Astrocyte of the spinal cord (primary cell): ENCODE data around the gene RDH12.

ENCODE experiments used
- DNase-seq: peaks from one replicate; pipeline ENCODE4 v3.0.0; 2011; ENCODE audit warnings: low read depth, low spot score
- H3K4me3 ChIP-seq: 2 replicates; pipeline ENCODE4 v1.5.1; 2011; ENCODE audit warnings: low read depth, mild to moderate bottlenecking, low read length, moderate library complexity
- CTCF ChIP-seq: IDR thresholded peaks from 2 replicates; pipeline ENCODE4 v1.5.1; 2012; ENCODE audit warnings: low read depth, mild to moderate bottlenecking, low read length, inconsistent platforms
- in situ Hi-C: cut with HindIII; loops from 2 replicates; pipeline ENCODE4 v1.10.0; 2017; ENCODE audit warnings: low sequenced_read_pairs

The RDH12 gene

DNA sequence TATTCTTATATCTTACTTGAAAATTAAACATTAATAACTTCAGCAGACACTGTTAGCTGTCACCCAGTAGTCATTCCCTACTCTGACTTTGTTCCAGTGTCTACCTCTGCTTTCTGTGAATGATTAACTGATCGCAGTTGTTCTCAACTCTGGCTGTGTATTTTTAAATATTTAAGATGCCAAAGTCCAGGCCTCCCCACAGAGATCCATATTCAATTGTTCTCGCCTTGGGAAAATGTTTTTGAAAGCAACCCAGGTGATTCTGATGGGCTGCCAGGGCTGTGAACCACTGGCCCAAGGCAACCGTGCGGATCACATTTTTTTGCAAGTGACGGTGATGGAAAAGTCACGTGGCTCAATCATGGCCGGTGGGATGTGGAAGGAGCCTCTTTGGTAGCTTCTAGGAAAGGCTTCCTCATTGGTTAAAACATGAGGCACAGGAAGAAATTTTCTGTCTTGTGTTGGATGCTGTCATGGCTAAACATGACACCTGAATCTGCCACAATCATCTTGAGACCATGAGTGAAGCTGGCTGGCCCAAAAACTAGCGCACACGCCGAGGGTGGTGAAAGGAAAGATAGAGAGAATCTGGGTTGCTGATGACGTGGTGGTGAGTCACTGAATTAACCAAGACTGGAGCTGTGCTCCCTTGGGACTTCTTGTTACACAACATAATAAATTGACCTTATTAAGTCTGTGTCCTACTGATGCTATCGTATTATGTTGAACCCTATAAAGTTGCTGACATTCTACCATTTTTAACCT, 37.2 kb downstream of the RDH12 start:
- H3K4me3 ChIP-seq = no peak overlapping the region
- in situ Hi-C loops = no loop called here
- no peak for TF ChIP-seq CTCF
- DNase-seq = peak; percentile 84

DNA sequence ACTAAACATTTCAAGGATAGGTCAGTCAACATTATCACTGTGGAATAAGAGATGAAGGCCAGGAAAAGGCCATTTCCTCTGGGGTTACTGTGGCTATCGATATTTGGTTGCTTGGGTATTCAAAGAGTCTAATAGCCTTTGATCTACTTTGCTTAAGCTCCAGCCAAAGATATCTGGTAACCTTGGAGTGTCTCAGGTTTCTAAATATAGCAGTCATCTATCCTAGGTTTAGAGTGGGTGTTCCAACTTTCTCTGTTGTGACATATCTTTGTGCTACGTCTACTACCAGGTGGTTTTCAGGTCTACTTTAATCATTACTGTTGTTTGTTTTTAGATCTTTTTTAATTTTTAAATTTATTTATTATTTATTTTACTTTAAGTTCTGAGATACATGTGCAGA, 42.4 kb downstream of the RDH12 start:
- in situ Hi-C loops = no loop called here
- no peak overlapping the region for H3K4me3 ChIP-seq
- DNase-seq = no peak
- TF ChIP-seq CTCF = no peak

- in situ Hi-C loops = no loop called here
- TF ChIP-seq CTCF = no peak
- H3K4me3 ChIP-seq = no peak overlapping the region
- no peak for DNase-seq
These were observed 45.2 kb downstream of the RDH12 start for GRCh38 chr14:67746927-67747326.

- DNase-seq = no peak
- in situ Hi-C loops = no loop called here
- TF ChIP-seq CTCF = no peak
- no peak overlapping the region for H3K4me3 ChIP-seq
These were observed 46.6 kb downstream of the RDH12 start for GRCh38 chr14:67748312-67748711.

DNA sequence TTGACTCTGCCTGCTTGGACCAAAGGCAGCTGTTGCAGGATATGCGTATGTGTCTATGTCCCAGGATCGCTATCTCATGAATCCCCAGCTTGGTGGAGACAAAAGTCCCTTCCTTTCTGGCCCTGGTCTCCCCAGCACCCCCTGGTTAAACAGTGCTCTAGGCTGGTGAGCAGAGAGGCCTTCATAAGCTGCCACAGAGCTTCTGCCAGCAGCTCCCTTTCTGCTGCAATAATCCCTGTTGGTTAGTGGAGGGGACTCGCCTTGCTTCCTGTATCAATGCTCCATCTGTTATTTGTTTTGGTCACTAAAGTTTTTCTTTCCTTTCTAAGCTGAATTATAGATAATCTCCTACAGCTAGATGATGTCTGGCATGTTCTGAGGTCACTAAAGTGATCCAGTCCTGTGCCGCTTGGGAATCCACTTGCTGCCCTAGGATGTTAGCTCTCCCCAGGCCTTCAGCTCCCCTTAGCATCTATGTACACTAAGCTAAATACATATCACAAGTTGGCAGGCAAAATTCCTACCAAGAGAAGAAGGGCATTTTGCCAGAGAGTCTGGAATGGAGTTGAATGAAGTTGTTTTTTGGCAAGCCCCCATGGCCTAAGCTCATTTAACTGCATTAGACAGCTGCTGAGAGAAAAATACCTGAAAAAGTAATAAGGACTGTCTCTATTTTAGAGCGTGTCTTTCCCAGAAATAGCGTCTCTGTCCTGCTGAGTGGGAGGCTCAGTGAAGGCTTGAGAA, 47.8 kb downstream of the RDH12 start:
- H3K4me3 ChIP-seq = no peak overlapping the region
- in situ Hi-C loops = no loop called here
- TF ChIP-seq CTCF = no peak
- DNase-seq = peak; percentile 3

DNA sequence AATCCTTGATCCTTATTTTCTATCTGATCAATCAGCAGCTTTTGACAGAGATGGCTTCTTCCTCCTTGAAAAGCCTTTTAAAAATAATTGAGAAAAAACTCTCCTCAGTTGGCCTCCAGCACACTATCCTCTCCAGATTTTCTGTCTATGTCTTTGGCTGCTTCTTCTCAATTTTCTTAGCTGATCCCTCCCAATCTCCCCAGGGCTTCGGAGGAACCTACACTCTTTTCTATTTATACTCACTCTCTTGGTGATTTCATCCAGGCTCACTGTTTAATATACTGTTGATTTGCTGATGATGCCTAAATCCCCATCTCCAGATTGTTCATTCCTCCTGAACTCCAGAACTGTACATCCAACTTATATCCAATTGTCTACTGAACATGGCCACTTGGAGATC, 54.8 kb downstream of the RDH12 start:
- no peak for TF ChIP-seq CTCF

More for the DNA sequence above, 54.8 kb downstream of the RDH12 start:
- H3K4me3 ChIP-seq = no peak overlapping the region
- in situ Hi-C loops = no loop called here
- DNase-seq = no peak
